Liver (tissue), 9 donors: ENCODE measurements around the gene KLF2. TPM values are rescaled to one million over a fixed set of nuclear protein-coding genes. Genes with fewer than 3 reads are reported as not detected.

ENCODE experiments used
- DNase-seq: peaks from one replicate; pipeline ENCODE4 v3.0.0-alpha.2; 2017; ENCODE audit warnings: low spot score
- H3K27ac ChIP-seq, 2 donors: one replicate each; pipeline ENCODE4 v1.7.0; 2013; ENCODE audit warnings: inconsistent platforms in 2 of 2, low read length in 2 of 2, control low read depth in 1 of 2, low read depth in 1 of 2, mild to moderate bottlenecking in 1 of 2
- H3K27me3 ChIP-seq, 4 donors: one replicate each; pipeline versions ENCODE4 v1.6.1 to v1.7.0; 2013; ENCODE audit warnings: low read length in 3 of 4, inconsistent platforms in 1 of 4, mild to moderate bottlenecking in 1 of 4, moderate library complexity in 1 of 4; ENCODE audit not compliant: control insufficient read depth in 4 of 4, insufficient read depth in 4 of 4
- H3K36me3 ChIP-seq, 4 donors: one replicate each; pipeline versions ENCODE4 v1.6.1 to v1.7.0; 2013; ENCODE audit warnings: low read length in 3 of 4, mild to moderate bottlenecking in 3 of 4, low read depth in 1 of 4, moderate library complexity in 1 of 4; ENCODE audit not compliant: control insufficient read depth in 4 of 4, insufficient read depth in 3 of 4
- H3K4me1 ChIP-seq, 4 donors: one replicate each; pipeline versions ENCODE4 v1.6.1 to v1.7.0; 2013; ENCODE audit warnings: low read length in 3 of 4, mild to moderate bottlenecking in 3 of 4, moderate library complexity in 1 of 4; ENCODE audit not compliant: control insufficient read depth in 4 of 4, insufficient read depth in 4 of 4
- H3K4me3 ChIP-seq, 3 donors: one replicate each; pipeline versions ENCODE4 v1.6.1 to v1.7.0; 2013; ENCODE audit warnings: low read length in 3 of 3, control low read depth in 1 of 3, low read depth in 1 of 3, mild to moderate bottlenecking in 1 of 3
- H3K9ac ChIP-seq, 2 donors: one replicate each; pipeline ENCODE4 v1.7.0; 2013; ENCODE audit warnings: low read length in 2 of 2, mild to moderate bottlenecking in 2 of 2, moderate library complexity in 2 of 2, control low read depth in 1 of 2, low read depth in 1 of 2
- H3K9me3 ChIP-seq, 4 donors: one replicate each; pipeline versions ENCODE4 v1.6.1 to v1.7.0; 2013; ENCODE audit warnings: low read length in 3 of 4; ENCODE audit not compliant: control insufficient read depth in 4 of 4
- EGR1 ChIP-seq, 2 donors: IDR thresholded peaks; 2 replicates each; pipeline ENCODE4 v1.6.1; 2016 to 2018; ENCODE audit warnings: antibody characterized with exemption in 2 of 2, low read depth in 2 of 2
- FOXA1 ChIP-seq: IDR thresholded peaks from 2 replicates; pipeline ENCODE4 v1.6.1; 2016; ENCODE audit warnings: antibody characterized with exemption
- FOXA2 ChIP-seq: IDR thresholded peaks from 2 replicates; pipeline ENCODE4 v1.6.1; 2016; ENCODE audit warnings: antibody characterized with exemption
- GABPA ChIP-seq, 2 donors: IDR thresholded peaks in 1 of 2; conservative IDR thresholded peaks in 1 of 2; 2 replicates each; pipeline ENCODE4 v1.6.1; 2016; ENCODE audit warnings: antibody characterized with exemption in 2 of 2, mild to moderate bottlenecking in 1 of 2, moderate library complexity in 1 of 2
- HNF4A ChIP-seq, 2 donors: conservative IDR thresholded peaks; 2 replicates each; pipeline ENCODE4 v1.6.1; 2016; ENCODE audit warnings: antibody characterized with exemption in 2 of 2, mild to moderate bottlenecking in 2 of 2
- HNF4G ChIP-seq: IDR thresholded peaks from 2 replicates; pipeline ENCODE4 v1.6.1; 2016; ENCODE audit warnings: antibody characterized with exemption
- JUND ChIP-seq, 2 donors: IDR thresholded peaks; 2 replicates each; pipeline ENCODE4 v1.6.1; 2016; ENCODE audit warnings: antibody characterized with exemption in 2 of 2
- NR2F2 ChIP-seq: IDR thresholded peaks from 2 replicates; pipeline ENCODE4 v1.6.1; 2016; ENCODE audit warnings: antibody characterized with exemption
- RAD21 ChIP-seq, 2 donors: IDR thresholded peaks; 2 replicates each; pipeline ENCODE4 v1.6.1; 2016; ENCODE audit warnings: antibody characterized with exemption in 2 of 2, mild to moderate bottlenecking in 2 of 2
- RXRA ChIP-seq, 2 donors: IDR thresholded peaks; 2 replicates each; pipeline ENCODE4 v1.6.1; 2017 to 2018; ENCODE audit warnings: antibody characterized with exemption in 2 of 2, mild to moderate bottlenecking in 1 of 2
- SP1 ChIP-seq: IDR thresholded peaks from 2 replicates; pipeline ENCODE4 v1.6.1; 2018; ENCODE audit warnings: antibody characterized with exemption, mild to moderate bottlenecking
- YY1 ChIP-seq: IDR thresholded peaks from 2 replicates; pipeline ENCODE4 v1.6.1; 2016; ENCODE audit warnings: antibody characterized with exemption, mild to moderate bottlenecking
- WGBS: extraction: QIAGEN DNeasy Blood & Tissue Kit; methylation state at CpG from one replicate; pipeline ENCODE4 v1.1.7; 2013; 5-methylcytosine and 5-hydroxymethylcytosine counted together
- polyA plus RNA-seq, 2 donors: library from polyadenylated mRNA; stranded (reverse) in 1 of 2; unstranded in 1 of 2; fragments of 200-250 nt in 1 of 2; fragments of >200 nt in 1 of 2; fragmentation: Nextera tagmentation in 1 of 2; extraction: Ambion mirVana in 1 of 2; gene quantifications; one replicate each; pipeline versions ENCODE4 v1.2.1 to v1.2.3, GENCODE V29; 2013 to 2015
- total RNA-seq, 2 donors: library from RNA; depleted of rRNA; stranded (reverse); fragments of >200 nt; gene quantifications; one replicate each; pipeline ENCODE4 v1.2.3, GENCODE V29; 2014
- TF ChIP-seq, protein P1 (sequence below): IDR thresholded peaks from 2 replicates; pipeline ENCODE4 v1.6.1; 2016; ENCODE audit warnings: antibody characterized with exemption
- TF ChIP-seq, protein P2 (sequence below): IDR thresholded peaks from 2 replicates; pipeline ENCODE4 v1.6.1; 2016; ENCODE audit warnings: antibody characterized with exemption
- TF ChIP-seq, protein P3 (sequence below): IDR thresholded peaks from 2 replicates; pipeline ENCODE4 v1.6.1; 2016; ENCODE audit warnings: antibody characterized with exemption, mild to moderate bottlenecking
- donor health status: healthy.
- donor health status: healthy.
- donor health status: healthy.
- donor health status: healthy.
- donor health status: healthy.

The KLF2 gene
- total and polyA plus RNA-seq, 4 donors, result 3.9 to 11.2 (median 4.2) TPM

GRCh38 chr19:16327501-16327900 is 2.9 kb downstream of the KLF2 start:
- TF ChIP-seq YY1, result no peak
- TF ChIP-seq HNF4G, result no peak
- TF ChIP-seq, protein P1, sequence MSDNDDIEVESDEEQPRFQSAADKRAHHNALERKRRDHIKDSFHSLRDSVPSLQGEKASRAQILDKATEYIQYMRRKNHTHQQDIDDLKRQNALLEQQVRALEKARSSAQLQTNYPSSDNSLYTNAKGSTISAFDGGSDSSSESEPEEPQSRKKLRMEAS, result no peak
- no peak for TF ChIP-seq RXRA (IDR thresholded peaks at IDR 0.05)
- TF ChIP-seq RAD21 (IDR thresholded peaks at IDR 0.05), result no peak
- no peak for TF ChIP-seq EGR1 (IDR thresholded peaks at IDR 0.05; ENCODE audit: low read depth in 2 of 2)
- TF ChIP-seq FOXA2, result no peak
- no peak for TF ChIP-seq FOXA1
- TF ChIP-seq NR2F2, result no peak
- TF ChIP-seq, protein P2, sequence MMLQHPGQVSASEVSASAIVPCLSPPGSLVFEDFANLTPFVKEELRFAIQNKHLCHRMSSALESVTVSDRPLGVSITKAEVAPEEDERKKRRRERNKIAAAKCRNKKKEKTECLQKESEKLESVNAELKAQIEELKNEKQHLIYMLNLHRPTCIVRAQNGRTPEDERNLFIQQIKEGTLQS, result no peak
- no peak for TF ChIP-seq HNF4A (conservative IDR thresholded peaks at IDR 0.05)
- TF ChIP-seq JUND (IDR thresholded peaks at IDR 0.05), result no peak
- H3K27ac ChIP-seq, result peak overlapping the region; percentile 71 to 78
- H3K36me3 ChIP-seq, result peaks cover 0 to 1% (median 0%) of the 10 kb centered on the region in 4 donors
- no peaks in the 10 kb centered on the region for H3K9me3 ChIP-seq
- WGBS, result 61% methylated on average over 6 of the region's 6 CpGs
- peak overlapping the region; percentile 38 to 58 for H3K9ac ChIP-seq
- peak overlapping the region in 1 of 3 donors; percentile 15 for H3K4me3 ChIP-seq
- no peaks in the 10 kb centered on the region for H3K27me3 ChIP-seq
- peaks cover 0 to 12% (median 3%) of the 10 kb centered on the region in 4 donors for H3K4me1 ChIP-seq
- DNase-seq, result no peak

DNA sequence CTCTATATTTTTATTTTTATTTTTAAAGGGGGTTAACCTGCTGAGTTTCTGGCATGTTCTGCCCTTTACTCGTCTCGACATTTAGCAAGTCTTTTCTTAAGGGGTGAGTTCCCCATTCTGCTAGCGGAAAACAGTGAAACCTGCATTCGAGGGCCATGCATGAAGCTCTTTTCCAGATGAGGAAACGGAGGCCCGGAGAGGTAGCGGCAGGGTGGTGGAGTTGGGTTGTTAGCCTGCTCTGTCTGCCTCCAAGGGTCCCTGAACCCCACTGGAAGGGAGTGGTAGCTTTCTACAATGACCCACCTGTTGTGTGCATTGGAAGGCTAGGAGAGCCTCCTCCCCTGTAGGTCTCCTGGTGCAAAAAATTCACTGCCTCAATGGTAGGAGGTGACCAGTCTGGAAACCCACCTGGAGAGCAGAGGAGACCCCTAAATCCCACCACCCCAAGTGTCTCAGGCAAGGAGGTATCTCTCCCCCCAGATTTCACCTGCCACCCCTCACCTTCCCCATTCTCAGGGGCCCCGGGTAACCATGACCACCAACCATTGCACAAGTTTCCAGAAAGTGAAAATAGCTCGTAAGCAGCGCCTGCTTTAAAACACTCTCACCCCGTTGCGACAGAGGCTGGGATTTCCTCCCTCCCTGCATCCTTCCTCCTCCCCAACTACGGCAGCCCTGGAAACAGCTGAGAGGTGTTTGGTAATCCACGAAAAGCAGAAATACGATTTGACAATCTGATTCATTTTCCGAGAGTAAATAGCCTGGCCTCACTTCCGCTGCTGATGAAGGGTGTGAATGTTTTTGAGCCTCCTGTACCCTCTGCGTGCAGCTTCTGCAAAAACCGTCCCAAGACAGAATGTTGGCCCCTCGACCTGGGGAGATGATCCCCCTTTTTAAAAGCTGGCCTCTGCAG is 3.5 kb downstream of the KLF2 start:
- Histone ChIP-seq H3K27ac (peak overlapping the region; percentile 71 to 78), H3K9ac (peak overlapping the region; percentile 38 to 74), H3K36me3 (peaks cover 0 to 1% (median 0%) of the 10 kb centered on the region in 4 donors), H3K4me1 (peaks cover 0 to 12% (median 3%) of the 10 kb centered on the region in 4 donors), H3K27me3 (no peaks in the 10 kb centered on the region), H3K9me3 (no peaks in the 10 kb centered on the region), H3K4me3 (no peak overlapping the region)
- TF ChIP-seq HNF4A (conservative IDR thresholded peaks at IDR 0.05) (no peak), YY1 (peak; percentile 13), HNF4G (no peak), FOXA1 (no peak), SP1 (peak; percentile 13), EGR1 (IDR thresholded peaks at IDR 0.05; ENCODE audit: low read depth in 2 of 2) (no peak), JUND (IDR thresholded peaks at IDR 0.05) (no peak), NR2F2 (no peak), RAD21 (IDR thresholded peaks at IDR 0.05) (peak; percentile 22 to 37), GABPA (IDR thresholded peaks at IDR 0.05 in 1 of 2, conservative IDR thresholded peaks at IDR 0.05 in 1 of 2) (no peak), RXRA (IDR thresholded peaks at IDR 0.05) (no peak)
- TF ChIP-seq, protein P2, result no peak
- TF ChIP-seq, protein P3, sequence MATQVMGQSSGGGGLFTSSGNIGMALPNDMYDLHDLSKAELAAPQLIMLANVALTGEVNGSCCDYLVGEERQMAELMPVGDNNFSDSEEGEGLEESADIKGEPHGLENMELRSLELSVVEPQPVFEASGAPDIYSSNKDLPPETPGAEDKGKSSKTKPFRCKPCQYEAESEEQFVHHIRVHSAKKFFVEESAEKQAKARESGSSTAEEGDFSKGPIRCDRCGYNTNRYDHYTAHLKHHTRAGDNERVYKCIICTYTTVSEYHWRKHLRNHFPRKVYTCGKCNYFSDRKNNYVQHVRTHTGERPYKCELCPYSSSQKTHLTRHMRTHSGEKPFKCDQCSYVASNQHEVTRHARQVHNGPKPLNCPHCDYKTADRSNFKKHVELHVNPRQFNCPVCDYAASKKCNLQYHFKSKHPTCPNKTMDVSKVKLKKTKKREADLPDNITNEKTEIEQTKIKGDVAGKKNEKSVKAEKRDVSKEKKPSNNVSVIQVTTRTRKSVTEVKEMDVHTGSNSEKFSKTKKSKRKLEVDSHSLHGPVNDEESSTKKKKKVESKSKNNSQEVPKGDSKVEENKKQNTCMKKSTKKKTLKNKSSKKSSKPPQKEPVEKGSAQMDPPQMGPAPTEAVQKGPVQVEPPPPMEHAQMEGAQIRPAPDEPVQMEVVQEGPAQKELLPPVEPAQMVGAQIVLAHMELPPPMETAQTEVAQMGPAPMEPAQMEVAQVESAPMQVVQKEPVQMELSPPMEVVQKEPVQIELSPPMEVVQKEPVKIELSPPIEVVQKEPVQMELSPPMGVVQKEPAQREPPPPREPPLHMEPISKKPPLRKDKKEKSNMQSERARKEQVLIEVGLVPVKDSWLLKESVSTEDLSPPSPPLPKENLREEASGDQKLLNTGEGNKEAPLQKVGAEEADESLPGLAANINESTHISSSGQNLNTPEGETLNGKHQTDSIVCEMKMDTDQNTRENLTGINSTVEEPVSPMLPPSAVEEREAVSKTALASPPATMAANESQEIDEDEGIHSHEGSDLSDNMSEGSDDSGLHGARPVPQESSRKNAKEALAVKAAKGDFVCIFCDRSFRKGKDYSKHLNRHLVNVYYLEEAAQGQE, result no peak
- TF ChIP-seq, protein P1, result peak; percentile 48
- no peak for DNase-seq
- WGBS, result 40% methylated on average over 20 of the region's 20 CpGs
